ENCODE results near the gene CFP.
A peak's percentile ranks its signal among the peaks of the same experiment; 100 is the strongest.
"Not testable (repeated sequence)": the region's sequence is repeated elsewhere in the genome, so short reads cannot be mapped to it uniquely, and the experiment has no call there.

Gene CFP

GRCh38 chrX:47605024-47605423 lies 24.7 kb downstream of the CFP start:
- Mint-ChIP-seq H3K27ac (no peak overlapping the region), H3K4me1 (peaks cover 5% of the 10 kb centered on the region), H3K27me3 (peaks cover 7% of the 10 kb centered on the region), H3K4me3 (no peak overlapping the region), H3K9me3 (peaks cover 5% of the 10 kb centered on the region), H3K36me3 (no peaks in the 10 kb centered on the region)
- DNase-seq (ENCODE audit: low spot score in 2 of 2) (no peak), ATAC-seq (ENCODE audit: low read depth) (no peak)

GRCh38 chrX:47603125-47603524 lies 26.6 kb downstream of the CFP start:
- not testable (repeated sequence) for DNase-seq (ENCODE audit: low spot score in 2 of 2); H3K9me3 Mint-ChIP-seq; H3K4me3 Mint-ChIP-seq; ATAC-seq (ENCODE audit: low read depth); H3K4me1 Mint-ChIP-seq; H3K27me3 Mint-ChIP-seq; H3K27ac Mint-ChIP-seq; H3K36me3 Mint-ChIP-seq

- no peak for ATAC-seq (ENCODE audit: low read depth)
- H3K27me3 Mint-ChIP-seq: peaks cover 4% of the 10 kb centered on the region
- H3K36me3 Mint-ChIP-seq: peaks cover 3% of the 10 kb centered on the region
- no peak overlapping the region for H3K27ac Mint-ChIP-seq
- H3K4me3 Mint-ChIP-seq: no peak overlapping the region
- DNase-seq (ENCODE audit: low spot score in 2 of 2): no peak
- H3K9me3 Mint-ChIP-seq: peaks cover 10% of the 10 kb centered on the region
- no peaks in the 10 kb centered on the region for H3K4me1 Mint-ChIP-seq
Measured at GRCh38 chrX:47597222-47597621, 32.5 kb downstream of the CFP start.

GRCh38 chrX:47596256-47596655 lies 33.5 kb downstream of the CFP start:
- H3K27ac Mint-ChIP-seq: no peak overlapping the region
- no peak for ATAC-seq (ENCODE audit: low read depth)

GRCh38 chrX:47595716-47596251 lies 33.9 kb downstream of the CFP start:
- peaks cover 9% of the 10 kb centered on the region for H3K9me3 Mint-ChIP-seq
- peaks cover 3% of the 10 kb centered on the region for H3K36me3 Mint-ChIP-seq
- H3K27me3 Mint-ChIP-seq: peaks cover 4% of the 10 kb centered on the region
- no peak for ATAC-seq (ENCODE audit: low read depth)
- no peak overlapping the region for H3K4me3 Mint-ChIP-seq
- H3K4me1 Mint-ChIP-seq: no peaks in the 10 kb centered on the region
- H3K27ac Mint-ChIP-seq: no peak overlapping the region
- no peak for DNase-seq (ENCODE audit: low spot score in 2 of 2)

More at GRCh38 chrX:47596256-47596655, 33.5 kb downstream of the CFP start:
- H3K4me3 Mint-ChIP-seq: no peak overlapping the region
- H3K36me3 Mint-ChIP-seq: peaks cover 3% of the 10 kb centered on the region
- DNase-seq (ENCODE audit: low spot score in 2 of 2): no peak
- H3K9me3 Mint-ChIP-seq: peaks cover 10% of the 10 kb centered on the region
- H3K27me3 Mint-ChIP-seq: peaks cover 4% of the 10 kb centered on the region
- no peaks in the 10 kb centered on the region for H3K4me1 Mint-ChIP-seq

GRCh38 chrX:47593522-47593921 lies 36.2 kb downstream of the CFP start:
- H3K4me1 Mint-ChIP-seq: no peaks in the 10 kb centered on the region
- DNase-seq (ENCODE audit: low spot score in 2 of 2): no peak
- H3K27ac Mint-ChIP-seq: no peak overlapping the region
- H3K27me3 Mint-ChIP-seq: peaks cover 4% of the 10 kb centered on the region
- no peak overlapping the region for H3K4me3 Mint-ChIP-seq
- H3K9me3 Mint-ChIP-seq: peaks cover 5% of the 10 kb centered on the region
- peaks cover 3% of the 10 kb centered on the region for H3K36me3 Mint-ChIP-seq
- no peak for ATAC-seq (ENCODE audit: low read depth)

- Mint-ChIP-seq H3K9me3 (no peaks in the 10 kb centered on the region), H3K27me3 (no peaks in the 10 kb centered on the region)
Measured at GRCh38 chrX:47590984-47591383, 38.7 kb downstream of the CFP start.

GRCh38 chrX:47587906-47588735 lies 41.6 kb downstream of the CFP start:
- no peak for DNase-seq (ENCODE audit: low spot score in 2 of 2)

More at GRCh38 chrX:47590984-47591383, 38.7 kb downstream of the CFP start:
- DNase-seq (ENCODE audit: low spot score in 2 of 2): no peak
- Mint-ChIP-seq H3K4me1 (no peaks in the 10 kb centered on the region), H3K4me3 (no peak overlapping the region), H3K36me3 (no peaks in the 10 kb centered on the region), H3K27ac (no peak overlapping the region)
- no peak for ATAC-seq (ENCODE audit: low read depth)

GRCh38 chrX:47587091-47587891 lies 42.4 kb downstream of the CFP start:
- Mint-ChIP-seq H3K4me1 (peaks cover 10% of the 10 kb centered on the region), H3K27me3 (no peaks in the 10 kb centered on the region), H3K4me3 (no peak overlapping the region), H3K36me3 (no peaks in the 10 kb centered on the region), H3K9me3 (no peaks in the 10 kb centered on the region), H3K27ac (no peak overlapping the region)
- no peak for DNase-seq (ENCODE audit: low spot score in 2 of 2)
- no peak for ATAC-seq (ENCODE audit: low read depth)

More at GRCh38 chrX:47587906-47588735, 41.6 kb downstream of the CFP start:
- H3K36me3 Mint-ChIP-seq: no peaks in the 10 kb centered on the region
- H3K9me3 Mint-ChIP-seq: no peaks in the 10 kb centered on the region
- no peak overlapping the region for H3K4me3 Mint-ChIP-seq
- ATAC-seq (ENCODE audit: low read depth): no peak
- H3K27me3 Mint-ChIP-seq: no peaks in the 10 kb centered on the region
- H3K27ac Mint-ChIP-seq: no peak overlapping the region
- peaks cover 7% of the 10 kb centered on the region for H3K4me1 Mint-ChIP-seq

GRCh38 chrX:47586043-47586787 lies 43.5 kb downstream of the CFP start:
- peaks cover 15% of the 10 kb centered on the region for H3K4me1 Mint-ChIP-seq
- no peak overlapping the region for H3K4me3 Mint-ChIP-seq
- peaks cover 2% of the 10 kb centered on the region for H3K27me3 Mint-ChIP-seq
- H3K36me3 Mint-ChIP-seq: no peaks in the 10 kb centered on the region
- ATAC-seq (ENCODE audit: low read depth) (no peak), DNase-seq (ENCODE audit: low spot score in 2 of 2) (no peak)
- H3K27ac Mint-ChIP-seq: no peak overlapping the region
- no peaks in the 10 kb centered on the region for H3K9me3 Mint-ChIP-seq

- ATAC-seq (ENCODE audit: low read depth) (no peak), DNase-seq (ENCODE audit: low spot score in 2 of 2) (no peak)
- H3K9me3 Mint-ChIP-seq: no peaks in the 10 kb centered on the region
- no peaks in the 10 kb centered on the region for H3K36me3 Mint-ChIP-seq
- H3K27me3 Mint-ChIP-seq: peaks cover 2% of the 10 kb centered on the region
- no peak overlapping the region for H3K27ac Mint-ChIP-seq
- H3K4me3 Mint-ChIP-seq: no peak overlapping the region
- H3K4me1 Mint-ChIP-seq: peaks cover 15% of the 10 kb centered on the region
Measured at GRCh38 chrX:47585273-47585672, 44.5 kb downstream of the CFP start.

GRCh38 chrX:47584714-47585113 lies 45.0 kb downstream of the CFP start:
- no peak overlapping the region for H3K4me3 Mint-ChIP-seq
- H3K9me3 Mint-ChIP-seq: no peaks in the 10 kb centered on the region
- no peaks in the 10 kb centered on the region for H3K36me3 Mint-ChIP-seq
- H3K4me1 Mint-ChIP-seq: peaks cover 15% of the 10 kb centered on the region
- ATAC-seq (ENCODE audit: low read depth) (no peak), DNase-seq (ENCODE audit: low spot score in 2 of 2) (no peak)
- H3K27ac Mint-ChIP-seq: no peak overlapping the region
- H3K27me3 Mint-ChIP-seq: peaks cover 4% of the 10 kb centered on the region

GRCh38 chrX:47583240-47583861 lies 46.4 kb downstream of the CFP start:
- H3K27me3 Mint-ChIP-seq: peaks cover 11% of the 10 kb centered on the region
- no peak overlapping the region for H3K27ac Mint-ChIP-seq
- H3K9me3 Mint-ChIP-seq: no peaks in the 10 kb centered on the region
- no peak for ATAC-seq (ENCODE audit: low read depth)
- no peak for DNase-seq (ENCODE audit: low spot score in 2 of 2)
- no peaks in the 10 kb centered on the region for H3K36me3 Mint-ChIP-seq
- H3K4me1 Mint-ChIP-seq: peaks cover 19% of the 10 kb centered on the region
- H3K4me3 Mint-ChIP-seq: peak overlapping the region; percentile 25
